ENCODE measurements around the gene HEG1.

HEG1 gene

DNA sequence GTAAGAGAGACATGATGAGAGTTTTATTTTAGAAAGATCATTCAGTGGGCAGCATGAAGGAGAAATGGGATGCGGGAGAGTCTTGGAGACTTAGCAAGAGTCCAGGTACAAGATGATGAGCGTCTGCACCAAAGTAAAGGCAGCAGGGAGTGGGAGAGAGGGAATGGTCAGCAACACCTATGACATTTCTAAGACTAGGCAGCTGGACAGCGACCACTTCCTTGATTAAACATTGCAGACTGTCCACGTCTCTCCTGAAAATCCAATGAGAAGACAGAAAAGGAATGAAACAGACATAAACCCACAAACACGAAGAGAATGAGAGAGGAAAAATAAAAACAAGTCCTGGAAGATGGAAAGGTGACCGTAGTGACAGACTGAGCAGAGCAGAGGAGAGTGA is 46.7 kb upstream of the HEG1 start:
- Histone ChIP-seq H3K4me3 (no peak overlapping the region), H3K27ac (no peak overlapping the region), H3K4me1 (peaks cover 0 to 2% (median 2%) of the 10 kb centered on the region in 4 donors), H3K9me3 (no peaks in the 10 kb centered on the region), H3K36me3 (no peaks in the 10 kb centered on the region), H3K27me3 (no peaks in the 10 kb centered on the region)
- DNase-seq = no peak
- intact Hi-C loops (cut with DNase I; ENCODE audit: low total_unique reads) = no loop called here
- TF ChIP-seq CTCF (IDR thresholded peaks at IDR 0.05) = no peak

DNA sequence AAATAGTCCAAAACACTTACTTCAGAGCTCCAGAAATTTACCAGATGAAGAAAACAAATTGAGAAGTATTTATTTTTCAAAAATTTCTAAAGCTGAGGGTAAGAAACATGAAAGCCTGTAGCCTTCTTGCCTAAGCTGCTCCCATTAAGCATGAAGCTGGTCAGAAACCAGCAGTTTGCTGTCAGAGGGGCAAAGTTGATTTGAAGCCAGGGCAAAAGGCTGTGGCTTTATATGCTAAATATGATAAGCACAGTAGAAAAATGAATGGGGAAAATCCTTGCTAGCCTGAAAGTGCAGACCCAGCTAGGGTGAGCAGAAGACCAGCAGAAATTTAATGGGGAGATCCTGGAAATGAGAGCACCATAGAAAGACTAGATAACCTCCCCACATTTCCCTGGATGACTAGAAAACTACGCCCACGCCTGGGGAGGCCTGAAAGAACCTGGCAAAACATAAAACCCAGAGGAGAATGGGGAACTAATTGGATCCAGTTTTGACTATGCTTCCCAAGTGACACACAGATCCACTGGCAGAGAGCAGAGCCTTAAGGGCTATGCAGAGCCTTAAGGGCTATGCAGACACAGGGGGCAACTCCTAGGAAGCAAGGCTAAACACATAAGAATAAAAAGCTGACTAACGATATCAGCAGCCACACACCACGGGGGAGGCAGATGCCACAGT is 43.0 kb upstream of the HEG1 start:
- no peaks in the 10 kb centered on the region for H3K36me3 ChIP-seq

GRCh38 chr3:125090649-125091048 is 34.9 kb upstream of the HEG1 start:
- intact Hi-C loops (cut with DNase I; ENCODE audit: low total_unique reads) = no loop called here
- no peak overlapping the region for H3K4me3 ChIP-seq
- no peaks in the 10 kb centered on the region for H3K4me1 ChIP-seq
- no peak overlapping the region for H3K27ac ChIP-seq
- H3K36me3 ChIP-seq = no peaks in the 10 kb centered on the region
- no peaks in the 10 kb centered on the region for H3K9me3 ChIP-seq
- no peak for DNase-seq
- no peaks in the 10 kb centered on the region for H3K27me3 ChIP-seq
- no peak for TF ChIP-seq CTCF (IDR thresholded peaks at IDR 0.05)

More for the DNA sequence above, 43.0 kb upstream of the HEG1 start:
- Histone ChIP-seq H3K4me1 (no peaks in the 10 kb centered on the region), H3K27ac (no peak overlapping the region), H3K27me3 (no peaks in the 10 kb centered on the region), H3K4me3 (no peak overlapping the region), H3K9me3 (no peaks in the 10 kb centered on the region)
- no peak for DNase-seq
- no peak for TF ChIP-seq CTCF (IDR thresholded peaks at IDR 0.05)
- intact Hi-C loops (cut with DNase I; ENCODE audit: low total_unique reads) = no loop called here

GRCh38 chr3:125087768-125088391 is 32.1 kb upstream of the HEG1 start:
- no peak for DNase-seq
- no peaks in the 10 kb centered on the region for H3K4me1 ChIP-seq
- H3K36me3 ChIP-seq = no peaks in the 10 kb centered on the region
- no peak overlapping the region for H3K27ac ChIP-seq
- TF ChIP-seq CTCF (IDR thresholded peaks at IDR 0.05) = no peak
- H3K27me3 ChIP-seq = no peaks in the 10 kb centered on the region
- H3K9me3 ChIP-seq = no peaks in the 10 kb centered on the region
- intact Hi-C loops (cut with DNase I; ENCODE audit: low total_unique reads) = no loop called here
- no peak overlapping the region for H3K4me3 ChIP-seq

DNA sequence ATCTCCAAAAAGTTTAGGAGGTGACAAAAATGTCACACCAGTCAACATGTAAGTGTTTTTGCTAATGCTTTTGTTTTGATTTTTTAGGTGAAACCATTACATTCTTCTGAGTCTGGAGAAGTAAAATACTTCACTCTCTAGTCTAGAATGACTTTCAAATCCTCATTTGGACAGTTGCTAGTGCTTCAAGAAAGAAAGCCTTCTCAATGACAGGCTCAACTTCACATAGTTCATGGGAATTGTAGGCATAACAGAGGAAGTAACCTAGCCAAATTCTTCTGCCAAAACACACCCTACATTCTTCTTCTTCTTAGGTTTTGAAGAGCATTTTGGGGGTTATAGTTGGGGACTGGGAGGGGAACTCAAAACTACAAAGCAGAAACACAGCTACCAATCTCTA is 29.4 kb upstream of the HEG1 start:
- no peaks in the 10 kb centered on the region for H3K27me3 ChIP-seq
- no peaks in the 10 kb centered on the region for H3K4me1 ChIP-seq
- no peak for TF ChIP-seq CTCF (IDR thresholded peaks at IDR 0.05)
- DNase-seq = no peak
- no peaks in the 10 kb centered on the region for H3K9me3 ChIP-seq
- intact Hi-C loops (cut with DNase I; ENCODE audit: low total_unique reads) = no loop called here
- no peak overlapping the region for H3K4me3 ChIP-seq
- H3K36me3 ChIP-seq = no peaks in the 10 kb centered on the region
- H3K27ac ChIP-seq = no peak overlapping the region

Measured in tibial artery (tissue), 4 donors.